H7 (cell line): ENCODE measurements around the gene DCLRE1C. TPM values are rescaled to one million over a fixed set of nuclear protein-coding genes. Genes with fewer than 3 reads are reported as not detected.

Experiments
- DNase-seq: peaks from one replicate; pipeline ENCODE4 v3.0.0; 2012
- H3K27me3 ChIP-seq: 2 replicates; pipeline ENCODE4 v1.6.0; 2011; ENCODE audit warnings: mild to moderate bottlenecking, low read length; ENCODE audit not compliant: control insufficient read depth, insufficient read depth
- H3K36me3 ChIP-seq: replicated peaks from 2 replicates; pipeline ENCODE4 v1.5.1; 2011; ENCODE audit warnings: low read length; ENCODE audit not compliant: control insufficient read depth, insufficient read depth
- H3K4me3 ChIP-seq: 2 replicates; pipeline ENCODE4 v1.5.1; 2011; ENCODE audit warnings: low read depth, mild to moderate bottlenecking, control low read depth, low read length, moderate library complexity; ENCODE audit not compliant: insufficient read depth
- total RNA-seq: library from RNA; depleted of rRNA; stranded (reverse); fragments of >200 nt; shearing (Covaris generic); gene quantifications from 2 replicates; pipeline ENCODE4 v1.2.3, GENCODE V29; 2014; rRNA removed

The DCLRE1C gene
- total RNA-seq, 1 experiment from 2014 or later: 2.1 TPM

DNA sequence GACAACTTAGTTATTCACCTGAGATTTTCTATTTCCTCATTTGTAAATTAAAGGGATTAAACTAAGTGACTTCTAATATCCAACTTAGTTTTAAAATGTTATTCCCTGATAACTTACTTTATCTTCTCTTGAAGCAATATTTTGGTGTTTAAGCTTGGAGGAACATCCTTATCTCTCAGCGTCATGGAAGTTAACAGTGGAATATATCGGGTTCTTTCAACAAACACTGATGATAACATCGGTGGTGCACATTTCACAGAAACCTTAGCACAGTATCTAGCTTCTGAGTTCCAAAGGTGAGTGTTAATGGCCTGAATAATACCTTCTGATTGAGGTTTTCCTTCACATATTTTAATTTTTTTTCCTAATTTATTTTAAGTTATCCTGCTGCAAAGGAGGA is 101.7 kb downstream of the DCLRE1C start:
- DNase-seq: no peak
- Histone ChIP-seq H3K4me3 (no peak overlapping the region), H3K36me3 (no peaks in the 10 kb centered on the region; the same call in 1 of the 2 replicates), H3K27me3 (no peaks in the 10 kb centered on the region)

Other genes starting within 250 kb of the DCLRE1C start
- gene FAM107B, start 179.2 kb downstream of the DCLRE1C start, total RNA-seq: 10.1 and 11.3 TPM in 2 replicates
- 0.28 and 2.8 TPM in 2 replicates for gene CDNF, start 116.1 kb downstream of the DCLRE1C start, total RNA-seq
- 18.5 and 24.0 TPM in 2 replicates for gene HSPA14, start 115.8 kb downstream of the DCLRE1C start, total RNA-seq
- 17.4 and 23.7 TPM in 2 replicates for gene MSANTD7, start 115.8 kb downstream of the DCLRE1C start, total RNA-seq
- 26.8 and 27.6 TPM in 2 replicates for gene SUV39H2, start 75.2 kb downstream of the DCLRE1C start, total RNA-seq
- gene MEIG1, start 5.3 kb upstream of the DCLRE1C start, total RNA-seq: not detected in 2 replicates
- gene OLAH, start 89.8 kb upstream of the DCLRE1C start, total RNA-seq: not detected in 2 replicates
- 2.0 and 6.1 TPM in 2 replicates for gene ACBD7, start 134.7 kb upstream of the DCLRE1C start, total RNA-seq
- gene RPP38, start 143.3 kb upstream of the DCLRE1C start, total RNA-seq: 17.5 and 18.5 TPM in 2 replicates
- gene NMT2, start 214.6 kb upstream of the DCLRE1C start, total RNA-seq: 10.6 and 12.3 TPM in 2 replicates